Measurements from ENCODE around the gene MRPL34.

- peak in 1 of 4 donors; percentile 35 for TF ChIP-seq POLR2A (IDR thresholded peaks at IDR 0.05)
- TF ChIP-seq CTCF (IDR thresholded peaks at IDR 0.05): peak in 4 of 6 experiments; percentile 51 to 75 (median 53)
Measured at GRCh38 chr19:17327654-17328516, 22.2 kb downstream of the MRPL34 start.

Data from esophagus squamous epithelium (tissue), 4 donors.